ENCODE data around the gene RUFY3. TPM values are rescaled to one million over a fixed set of nuclear protein-coding genes. Genes with fewer than 3 reads are reported as not detected.

RUFY3 gene
- total and polyA plus RNA-seq, 9 of the 15 experiments (the other 6 are each of a cell fraction or from before 2014, with no cell fraction given): 4.2 to 31.1 (median 21.5) TPM

- no peak for TF ChIP-seq PBX2 (CRISPR knock-in tag; IDR thresholded peaks at IDR 0.05; ENCODE audit: low read depth)
- peak; percentile 92 for TF ChIP-seq PBX2 (tag; conservative IDR thresholded peaks at IDR 0.05; ENCODE audit: low read depth)
- 0 out of 2 replicates have a peak, but pooled peaks have one; percentile 53 for TF ChIP-seq ZNF175 (CRISPR knock-in tag; IDR thresholded peaks at IDR 0.05; ENCODE audit: low read depth)
- TF ChIP-seq, protein P1, sequence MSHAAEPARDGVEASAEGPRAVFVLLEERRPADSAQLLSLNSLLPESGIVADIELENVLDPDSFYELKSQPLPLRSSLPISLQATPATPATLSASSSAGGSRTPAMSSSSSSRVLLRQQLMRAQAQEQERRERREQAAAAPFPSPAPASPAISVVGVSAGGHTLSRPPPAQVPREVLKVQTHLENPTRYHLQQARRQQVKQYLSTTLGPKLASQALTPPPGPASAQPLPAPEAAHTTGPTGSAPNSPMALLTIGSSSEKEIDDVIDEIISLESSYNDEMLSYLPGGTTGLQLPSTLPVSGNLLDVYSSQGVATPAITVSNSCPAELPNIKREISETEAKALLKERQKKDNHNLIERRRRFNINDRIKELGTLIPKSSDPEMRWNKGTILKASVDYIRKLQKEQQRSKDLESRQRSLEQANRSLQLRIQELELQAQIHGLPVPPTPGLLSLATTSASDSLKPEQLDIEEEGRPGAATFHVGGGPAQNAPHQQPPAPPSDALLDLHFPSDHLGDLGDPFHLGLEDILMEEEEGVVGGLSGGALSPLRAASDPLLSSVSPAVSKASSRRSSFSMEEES (CRISPR knock-in tag; IDR thresholded peaks at IDR 0.05): no peak
- TF ChIP-seq BMI1 (IDR thresholded peaks at IDR 0.05; ENCODE audit: low read length): no peak
- TF ChIP-seq, protein P2, sequence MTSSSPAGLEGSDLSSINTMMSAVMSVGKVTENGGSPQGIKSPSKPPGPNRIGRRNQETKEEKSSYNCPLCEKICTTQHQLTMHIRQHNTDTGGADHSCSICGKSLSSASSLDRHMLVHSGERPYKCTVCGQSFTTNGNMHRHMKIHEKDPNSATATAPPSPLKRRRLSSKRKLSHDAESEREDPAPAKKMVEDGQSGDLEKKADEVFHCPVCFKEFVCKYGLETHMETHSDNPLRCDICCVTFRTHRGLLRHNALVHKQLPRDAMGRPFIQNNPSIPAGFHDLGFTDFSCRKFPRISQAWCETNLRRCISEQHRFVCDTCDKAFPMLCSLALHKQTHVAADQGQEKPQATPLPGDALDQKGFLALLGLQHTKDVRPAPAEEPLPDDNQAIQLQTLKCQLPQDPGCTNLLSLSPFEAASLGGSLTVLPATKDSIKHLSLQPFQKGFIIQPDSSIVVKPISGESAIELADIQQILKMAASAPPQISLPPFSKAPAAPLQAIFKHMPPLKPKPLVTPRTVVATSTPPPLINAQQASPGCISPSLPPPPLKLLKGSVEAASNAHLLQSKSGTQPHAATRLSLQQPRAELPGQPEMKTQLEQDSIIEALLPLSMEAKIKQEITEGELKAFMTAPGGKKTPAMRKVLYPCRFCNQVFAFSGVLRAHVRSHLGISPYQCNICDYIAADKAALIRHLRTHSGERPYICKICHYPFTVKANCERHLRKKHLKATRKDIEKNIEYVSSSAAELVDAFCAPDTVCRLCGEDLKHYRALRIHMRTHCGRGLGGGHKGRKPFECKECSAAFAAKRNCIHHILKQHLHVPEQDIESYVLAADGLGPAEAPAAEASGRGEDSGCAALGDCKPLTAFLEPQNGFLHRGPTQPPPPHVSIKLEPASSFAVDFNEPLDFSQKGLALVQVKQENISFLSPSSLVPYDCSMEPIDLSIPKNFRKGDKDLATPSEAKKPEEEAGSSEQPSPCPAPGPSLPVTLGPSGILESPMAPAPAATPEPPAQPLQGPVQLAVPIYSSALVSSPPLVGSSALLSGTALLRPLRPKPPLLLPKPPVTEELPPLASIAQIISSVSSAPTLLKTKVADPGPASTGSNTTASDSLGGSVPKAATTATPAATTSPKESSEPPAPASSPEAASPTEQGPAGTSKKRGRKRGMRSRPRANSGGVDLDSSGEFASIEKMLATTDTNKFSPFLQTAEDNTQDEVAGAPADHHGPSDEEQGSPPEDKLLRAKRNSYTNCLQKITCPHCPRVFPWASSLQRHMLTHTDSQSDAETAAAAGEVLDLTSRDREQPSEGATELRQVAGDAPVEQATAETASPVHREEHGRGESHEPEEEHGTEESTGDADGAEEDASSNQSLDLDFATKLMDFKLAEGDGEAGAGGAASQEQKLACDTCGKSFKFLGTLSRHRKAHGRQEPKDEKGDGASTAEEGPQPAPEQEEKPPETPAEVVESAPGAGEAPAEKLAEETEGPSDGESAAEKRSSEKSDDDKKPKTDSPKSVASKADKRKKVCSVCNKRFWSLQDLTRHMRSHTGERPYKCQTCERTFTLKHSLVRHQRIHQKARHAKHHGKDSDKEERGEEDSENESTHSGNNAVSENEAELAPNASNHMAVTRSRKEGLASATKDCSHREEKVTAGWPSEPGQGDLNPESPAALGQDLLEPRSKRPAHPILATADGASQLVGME (CRISPR knock-in tag; IDR thresholded peaks at IDR 0.05): no peak
- TF ChIP-seq ETV1 (tag; conservative IDR thresholded peaks at IDR 0.05; ENCODE audit: low read depth): peak; percentile 54
- TF ChIP-seq SETDB1 (IDR thresholded peaks at IDR 0.05; ENCODE audit: low read length): no peak
- TF ChIP-seq POU5F1 (IDR thresholded peaks at IDR 0.05; ENCODE audit: borderline replicate concordance, low read depth, low read length, partially characterized antibody): no peak
- no peak for TF ChIP-seq ZNF274 (IDR thresholded peaks at IDR 0.05; ENCODE audit: borderline replicate concordance, low read depth, low read length)
- TF ChIP-seq FOXJ3 (CRISPR knock-in tag; IDR thresholded peaks at IDR 0.05): no peak
- TF ChIP-seq, protein P3, sequence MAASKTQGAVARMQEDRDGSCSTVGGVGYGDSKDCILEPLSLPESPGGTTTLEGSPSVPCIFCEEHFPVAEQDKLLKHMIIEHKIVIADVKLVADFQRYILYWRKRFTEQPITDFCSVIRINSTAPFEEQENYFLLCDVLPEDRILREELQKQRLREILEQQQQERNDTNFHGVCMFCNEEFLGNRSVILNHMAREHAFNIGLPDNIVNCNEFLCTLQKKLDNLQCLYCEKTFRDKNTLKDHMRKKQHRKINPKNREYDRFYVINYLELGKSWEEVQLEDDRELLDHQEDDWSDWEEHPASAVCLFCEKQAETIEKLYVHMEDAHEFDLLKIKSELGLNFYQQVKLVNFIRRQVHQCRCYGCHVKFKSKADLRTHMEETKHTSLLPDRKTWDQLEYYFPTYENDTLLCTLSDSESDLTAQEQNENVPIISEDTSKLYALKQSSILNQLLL (CRISPR knock-in tag; IDR thresholded peaks at IDR 0.05; ENCODE audit: borderline replicate concordance): no peak
- TF ChIP-seq SMARCE1 (IDR thresholded peaks at IDR 0.05): peak; percentile 55; the same call in 1 of the 2 replicates
- TF ChIP-seq BCOR (IDR thresholded peaks at IDR 0.05): no peak
- TF ChIP-seq NBN (IDR thresholded peaks at IDR 0.05; ENCODE audit: low read depth): no peak
- no peak for TF ChIP-seq ZNF124 (CRISPR knock-in tag; IDR thresholded peaks at IDR 0.05)
- TF ChIP-seq SMARCB1 (IDR thresholded peaks at IDR 0.05; ENCODE audit: insufficient read length, low read depth): no peak
- peak; percentile 34; the same call in 1 of the 2 replicates for TF ChIP-seq ARID1B (IDR thresholded peaks at IDR 0.05)
Observed at GRCh38 chr4:70778888-70779422, 57.2 kb downstream of the RUFY3 start (continued).

Data from K562 (cell line).